SK-N-SH treated with all-trans-retinoic acid at 6 μM for 48 hours (cell line): ENCODE data around the gene USP33.

ENCODE experiments used
- PATZ1 ChIP-seq: fragments of 250-450 bp; sonication (Bioruptor Pico); IDR thresholded peaks from 2 replicates; pipeline ENCODE4 v1.8.0; 2020; ENCODE audit warnings: mild to moderate bottlenecking, moderate library complexity, borderline replicate concordance
- RARB ChIP-seq: fragments of 250-450 bp; sonication (Bioruptor Pico); IDR thresholded peaks from 2 replicates; pipeline ENCODE4 v1.8.0; 2021; ENCODE audit warnings: mild to moderate bottlenecking, moderate library complexity
- SNAI2 ChIP-seq: fragments of 250-450 bp; sonication (Bioruptor Pico); IDR thresholded peaks from 2 replicates; pipeline ENCODE4 v1.5.0; 2020; ENCODE audit warnings: mild to moderate bottlenecking, moderate library complexity
- ZNF70 ChIP-seq: fragments of 450-650 bp; formaldehyde crosslinking; IDR thresholded peaks from 2 replicates; pipeline ENCODE4 v1.5.0; 2020; ENCODE audit warnings: mild to moderate bottlenecking, moderate library complexity

- TF ChIP-seq PATZ1 (CRISPR knock-in tag) (no peak), SNAI2 (no peak), RARB (CRISPR knock-in tag) (no peak), ZNF70 (no peak)
Observed at GRCh38 chr1:77661696-77662095, 98.0 kb downstream of the USP33 start.
